UCSD-AML1 (cell line): ENCODE measurements around the gene LDLRAD4.
"Not testable (repeated sequence)": the region's sequence is repeated elsewhere in the genome, so short reads cannot be mapped to it uniquely, and the experiment has no call there.

Source experiments
- DNase-seq: peaks from one replicate; lab custom pipeline; 2025; ENCODE audit not compliant: unreplicated experiment; lab: John Stamatoyannopoulos, UW

LDLRAD4 gene

GRCh38 chr18:13641551-13642439 lies 423.2 kb downstream of the LDLRAD4 start:
- DNase-seq: no peak

GRCh38 chr18:13642440-13642827 lies 423.9 kb downstream of the LDLRAD4 start:
- no peak for DNase-seq

GRCh38 chr18:13643261-13643751 lies 424.7 kb downstream of the LDLRAD4 start:
- DNase-seq: no peak

- no peak for DNase-seq
Measured at GRCh38 chr18:13645093-13645492, 426.5 kb downstream of the LDLRAD4 start.

- no peak for DNase-seq
Measured at GRCh38 chr18:13646633-13647032, 428.1 kb downstream of the LDLRAD4 start.

- DNase-seq: no peak
Measured at GRCh38 chr18:13647761-13648160, 429.2 kb downstream of the LDLRAD4 start.

GRCh38 chr18:13649397-13650390 lies 431.1 kb downstream of the LDLRAD4 start:
- no peak for DNase-seq

- DNase-seq: no peak
Measured at GRCh38 chr18:13653746-13654433, 435.3 kb downstream of the LDLRAD4 start.

GRCh38 chr18:13657974-13658373 lies 439.4 kb downstream of the LDLRAD4 start:
- DNase-seq: no peak

- no peak for DNase-seq
Measured at GRCh38 chr18:13658436-13659204, 440.1 kb downstream of the LDLRAD4 start.

GRCh38 chr18:13660510-13660909 lies 441.9 kb downstream of the LDLRAD4 start:
- DNase-seq: no peak

- DNase-seq: no peak
Measured at GRCh38 chr18:13661051-13661778, 442.7 kb downstream of the LDLRAD4 start.

- DNase-seq: no peak
Measured at GRCh38 chr18:13661779-13662256, 443.3 kb downstream of the LDLRAD4 start.

- no peak for DNase-seq
Measured at GRCh38 chr18:13672657-13673056, 454.1 kb downstream of the LDLRAD4 start.

GRCh38 chr18:13676471-13676870 lies 457.9 kb downstream of the LDLRAD4 start:
- no peak for DNase-seq

GRCh38 chr18:13677350-13677749 lies 458.8 kb downstream of the LDLRAD4 start:
- DNase-seq: not testable (repeated sequence)

- DNase-seq: no peak
Measured at GRCh38 chr18:13680612-13681011, 462.1 kb downstream of the LDLRAD4 start.

GRCh38 chr18:13681701-13682100 lies 463.1 kb downstream of the LDLRAD4 start:
- no peak for DNase-seq

GRCh38 chr18:13684546-13684945 lies 466.0 kb downstream of the LDLRAD4 start:
- DNase-seq: no peak
